SIG-M5 (cell line): Measurements from ENCODE around the gene TBCEL.
"Not testable (repeated sequence)": the region's sequence is repeated elsewhere in the genome, so short reads cannot be mapped to it uniquely, and the experiment has no call there.

ENCODE experiments used
- DNase-seq: peaks from one replicate; lab custom pipeline; 2025; lab: John Stamatoyannopoulos, UW

TBCEL gene

GRCh38 chr11:121029813-121030445, 6.0 kb downstream of the TBCEL start:
- DNase-seq: no peak

- DNase-seq: no peak
These were observed 7.3 kb downstream of the TBCEL start for GRCh38 chr11:121031167-121031566.

GRCh38 chr11:121031648-121032047, 7.7 kb downstream of the TBCEL start:
- DNase-seq: not testable (repeated sequence)

GRCh38 chr11:121032546-121032945, 8.6 kb downstream of the TBCEL start:
- DNase-seq: no peak

- no peak for DNase-seq
These were observed 9.7 kb downstream of the TBCEL start for GRCh38 chr11:121033635-121034034.

- DNase-seq: no peak
These were observed 11.4 kb downstream of the TBCEL start for GRCh38 chr11:121035169-121035755.

GRCh38 chr11:121035780-121036179, 11.9 kb downstream of the TBCEL start:
- no peak for DNase-seq

- no peak for DNase-seq
These were observed 13.1 kb downstream of the TBCEL start for GRCh38 chr11:121037016-121037415.

GRCh38 chr11:121038648-121039409, 14.9 kb downstream of the TBCEL start:
- DNase-seq: no peak

GRCh38 chr11:121039971-121040613, 16.2 kb downstream of the TBCEL start:
- DNase-seq: no peak

GRCh38 chr11:121040614-121041002, 16.7 kb downstream of the TBCEL start:
- no peak for DNase-seq

GRCh38 chr11:121041072-121041471, 17.2 kb downstream of the TBCEL start:
- no peak for DNase-seq

- no peak for DNase-seq
These were observed 18.4 kb downstream of the TBCEL start for GRCh38 chr11:121042296-121042695.

GRCh38 chr11:121047926-121048325, 24.0 kb downstream of the TBCEL start:
- no peak for DNase-seq

- no peak for DNase-seq
These were observed 24.7 kb downstream of the TBCEL start for GRCh38 chr11:121048464-121049233.

- DNase-seq: no peak
These were observed 29.3 kb downstream of the TBCEL start for GRCh38 chr11:121053244-121053643.

GRCh38 chr11:121054266-121054665, 30.4 kb downstream of the TBCEL start:
- no peak for DNase-seq

GRCh38 chr11:121055076-121055475, 31.2 kb downstream of the TBCEL start:
- no peak for DNase-seq

- DNase-seq: no peak
These were observed 34.0 kb downstream of the TBCEL start for GRCh38 chr11:121057922-121058321.

- DNase-seq: no peak
These were observed 35.0 kb downstream of the TBCEL start for GRCh38 chr11:121058941-121059340.

GRCh38 chr11:121059605-121060004, 35.7 kb downstream of the TBCEL start:
- no peak for DNase-seq

GRCh38 chr11:121063728-121064127, 39.8 kb downstream of the TBCEL start:
- DNase-seq: no peak
